DND-41 (cell line): ENCODE measurements around the gene KRT1.

ENCODE experiments used
- CTCF ChIP-seq: IDR thresholded peaks from 2 replicates; pipeline ENCODE4 v1.5.1; 2012; ENCODE audit warnings: borderline replicate concordance, low read length, moderate library complexity, mild to moderate bottlenecking; ENCODE audit not compliant: poor library complexity, severe bottlenecking; ENCODE audit errors: extremely low read depth
- EZH2 ChIP-seq: IDR thresholded peaks from 3 replicates; pipeline ENCODE4 v1.6.1; 2012; ENCODE audit warnings: borderline replicate concordance, low read depth, mild to moderate bottlenecking, moderate library complexity, low read length, inconsistent platforms; ENCODE audit not compliant: severe bottlenecking

GRCh38 chr12:52684431-52684830, 4.2 kb upstream of the KRT1 start:
- TF ChIP-seq CTCF (no peak), EZH2 (no peak)
